H1 (cell line): ENCODE results near the gene TMEM145. TPM values are rescaled to one million over a fixed set of nuclear protein-coding genes. Genes with fewer than 3 reads are reported as not detected.

Source experiments
- FOSL1 ChIP-seq: IDR thresholded peaks from 2 replicates; pipeline ENCODE4 v1.6.1; 2011; ENCODE audit warnings: mild to moderate bottlenecking, low read depth, low read length, moderate library complexity; ENCODE audit not compliant: insufficient read depth
- RNF2 ChIP-seq: fragments of 200-900, 300-1000 bp; sonication (generic); IDR thresholded peaks from 2 replicates; pipeline ENCODE4 v1.7.1; 2016; ENCODE audit warnings: borderline replicate concordance, low read depth, mild to moderate bottlenecking, antibody characterized with exemption, low read length; ENCODE audit not compliant: poor library complexity, severe bottlenecking; ENCODE audit errors: missing control alignments
- RXRA ChIP-seq: IDR thresholded peaks from 2 replicates; pipeline ENCODE4 v1.6.1; 2011; ENCODE audit warnings: low read depth, mild to moderate bottlenecking, low read length, moderate library complexity; ENCODE audit not compliant: insufficient read depth
- TCF12 ChIP-seq: IDR thresholded peaks from 2 replicates; pipeline ENCODE4 v1.6.1; 2011; ENCODE audit warnings: low read depth, mild to moderate bottlenecking, low read length
- polyA plus RNA-seq, 7 experiments: library from polyadenylated mRNA; depleted of rRNA in 3 of 7; stranded (reverse) in 5 of 7; unstranded in 2 of 7; fragments of >200 nt in 5 of 7; fragments of 200-250 nt in 2 of 7; gene quantifications; 1 replicate in 5 of 7; 2 replicates in 1 of 7; 4 replicates in 1 of 7; pipeline versions ENCODE4 v1.2.1 to v1.2.3, GENCODE V29; 2011 to 2013; ENCODE audit warnings: missing spikeins in 2 of 7, mixed read lengths in 2 of 7
- total RNA-seq: library from RNA; stranded (reverse); fragmentation: NEBNext Ultra II Directional; extraction: Animal tissue kit (Norgen Biotek cat#: 25700); gene quantifications from 2 replicates; pipeline ENCODE4 v1.2.1, GENCODE V29; 2021

The TMEM145 gene
- total and polyA plus RNA-seq, 2 of the 8 experiments (the other 6 are each of a cell fraction or from before 2014, with no cell fraction given) = 2.3 to 4.7 TPM

- TF ChIP-seq FOSL1 = no peak
- no peak for TF ChIP-seq TCF12
- no peak for TF ChIP-seq RXRA
- no peak for TF ChIP-seq RNF2
- TF ChIP-seq, all 59 proteins: peak for 0
These were observed 38.1 kb downstream of the TMEM145 start (continued) for GRCh38 chr19:42351079-42351735.
